HUES64 (cell line): Measurements from ENCODE around the gene CAVIN3.

Source experiments
- H3K27ac ChIP-seq: 2 replicates; pipeline ENCODE4 v1.7.0; 2013; ENCODE audit warnings: low read depth, low read length, inconsistent platforms
- H3K27me3 ChIP-seq: 2 replicates; pipeline ENCODE4 v1.6.1; 2013; ENCODE audit warnings: mild to moderate bottlenecking, low read length; ENCODE audit not compliant: insufficient read depth
- H3K36me3 ChIP-seq: 2 replicates; pipeline ENCODE4 v1.6.1; 2013; ENCODE audit warnings: mild to moderate bottlenecking, low read length; ENCODE audit not compliant: insufficient read depth
- H3K4me1 ChIP-seq: 2 replicates; pipeline ENCODE4 v1.6.1; 2013; ENCODE audit warnings: mild to moderate bottlenecking, low read length, moderate library complexity; ENCODE audit not compliant: insufficient read depth
- H3K4me3 ChIP-seq: 2 replicates; pipeline ENCODE4 v1.5.1; 2013; ENCODE audit warnings: mild to moderate bottlenecking, low read length, moderate library complexity
- H3K9ac ChIP-seq: 2 replicates; pipeline ENCODE4 v1.6.1; 2013; ENCODE audit warnings: mild to moderate bottlenecking, low read depth, low read length
- H3K9me3 ChIP-seq: 2 replicates; pipeline ENCODE4 v1.6.1; 2013; ENCODE audit warnings: low read depth, low read length; ENCODE audit not compliant: insufficient read depth
- WGBS: fragments of 150-250, 120-280 bp; methylation state at CpG from one replicate; pipeline ENCODE4 v1.1.7; 2013; ENCODE audit warnings: missing lambda C conversion rate; 5-methylcytosine and 5-hydroxymethylcytosine counted together

The CAVIN3 gene

DNA sequence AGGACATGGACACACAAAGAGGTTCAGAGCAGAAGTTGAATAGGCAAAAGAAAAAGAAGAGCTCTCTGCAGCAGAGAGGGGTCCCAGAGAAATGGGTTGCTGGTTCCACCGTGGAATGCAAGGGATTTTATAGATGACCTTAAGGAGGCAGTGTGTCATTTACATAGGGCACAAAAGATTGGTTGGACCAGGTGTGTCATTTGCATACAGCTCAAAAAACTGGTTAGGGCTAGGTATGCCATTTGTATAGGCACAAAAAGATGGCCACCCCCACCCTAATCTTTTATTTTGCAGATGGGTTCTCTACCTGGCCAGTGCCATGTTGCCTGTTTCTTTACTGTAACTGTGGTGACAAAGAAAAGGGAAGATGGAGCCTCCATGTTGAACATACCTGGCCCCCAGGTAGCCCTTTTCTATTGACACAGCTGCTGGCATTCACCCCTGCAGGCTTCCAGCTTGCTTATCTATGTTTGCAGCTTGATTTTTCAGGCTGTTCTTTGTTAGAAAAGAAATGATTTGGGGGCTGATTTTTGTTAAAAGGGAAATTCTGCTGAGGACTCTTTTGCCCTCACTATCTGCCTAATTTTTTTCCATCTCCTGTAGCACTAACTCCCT, 3.1 kb upstream of the CAVIN3 start:
- Histone ChIP-seq H3K27ac (peak overlapping the region; percentile 95), H3K9me3 (no peaks in the 10 kb centered on the region), H3K4me3 (no peak overlapping the region), H3K27me3 (no peaks in the 10 kb centered on the region; the same call in 1 of the 2 replicates), H3K4me1 (peaks cover 71% of the 10 kb centered on the region), H3K36me3 (no peaks in the 10 kb centered on the region), H3K9ac (peak overlapping the region; percentile 70)
- 51% methylated on average over 1 of the region's 1 CpG for WGBS

- Histone ChIP-seq H3K27me3 (no peaks in the 10 kb centered on the region; the same call in 1 of the 2 replicates), H3K36me3 (no peaks in the 10 kb centered on the region), H3K4me1 (peaks cover 59% of the 10 kb centered on the region), H3K4me3 (no peak overlapping the region), H3K9ac (peak overlapping the region; percentile 86; the same call in 1 of the 2 replicates), H3K27ac (peak overlapping the region; percentile 74), H3K9me3 (no peaks in the 10 kb centered on the region)
- WGBS, result 68% methylated on average over 2 of the region's 2 CpGs
Measured at GRCh38 chr11:6321961-6322362, 1.7 kb upstream of the CAVIN3 start.

- peaks cover 53% of the 10 kb centered on the region for H3K4me1 ChIP-seq
- H3K27ac ChIP-seq, result peak overlapping the region; percentile 88
- H3K36me3 ChIP-seq, result no peaks in the 10 kb centered on the region
- 82% methylated on average over 12 of the region's 12 CpGs for WGBS
- H3K27me3 ChIP-seq, result no peaks in the 10 kb centered on the region; the same call in 1 of the 2 replicates
- H3K9me3 ChIP-seq, result no peaks in the 10 kb centered on the region
- peak overlapping the region; percentile 86; the same call in 1 of the 2 replicates for H3K9ac ChIP-seq
- peak overlapping the region; percentile 73 for H3K4me3 ChIP-seq
Measured at GRCh38 chr11:6321356-6321755, 1.1 kb upstream of the CAVIN3 start.

DNA sequence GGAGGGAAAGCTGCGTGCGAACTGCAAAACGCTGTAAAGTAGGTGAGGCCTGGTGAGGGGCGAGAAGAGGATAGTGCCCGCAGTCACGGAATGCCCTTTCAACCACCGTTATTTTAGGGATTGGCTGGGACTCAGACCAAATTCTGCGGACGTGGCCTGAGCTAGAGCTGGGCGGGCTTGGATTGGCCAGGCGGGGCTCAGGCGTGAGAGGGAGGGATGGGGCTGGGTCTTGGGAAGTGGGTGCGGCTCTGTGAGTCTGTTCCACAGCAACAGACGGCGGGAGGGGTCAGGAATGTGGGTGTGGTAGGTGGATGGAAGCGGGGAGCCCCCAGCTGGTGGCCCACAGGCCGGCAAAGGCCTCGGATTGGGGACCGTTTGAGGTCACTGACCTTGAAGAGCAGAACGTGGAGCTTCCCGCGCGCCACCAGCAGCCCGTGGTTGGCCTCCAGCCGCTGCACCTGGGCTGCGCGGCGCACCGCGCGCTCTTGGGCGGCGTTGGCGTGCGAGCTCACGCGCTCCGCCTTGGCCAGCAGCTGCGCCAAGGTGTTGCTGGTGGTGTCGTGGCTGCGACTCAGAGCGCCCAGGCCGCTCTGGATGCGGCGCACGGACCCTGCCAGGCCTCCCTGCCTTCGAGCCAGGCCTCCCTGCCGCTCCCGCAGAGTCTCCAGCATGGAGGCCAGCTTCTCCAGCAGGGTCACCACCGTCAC, 444 bp downstream of the CAVIN3 start:
- Histone ChIP-seq H3K4me1 (peaks cover 43% of the 10 kb centered on the region), H3K4me3 (peak overlapping the region; percentile 73), H3K27ac (peak overlapping the region; percentile 88)

DNA sequence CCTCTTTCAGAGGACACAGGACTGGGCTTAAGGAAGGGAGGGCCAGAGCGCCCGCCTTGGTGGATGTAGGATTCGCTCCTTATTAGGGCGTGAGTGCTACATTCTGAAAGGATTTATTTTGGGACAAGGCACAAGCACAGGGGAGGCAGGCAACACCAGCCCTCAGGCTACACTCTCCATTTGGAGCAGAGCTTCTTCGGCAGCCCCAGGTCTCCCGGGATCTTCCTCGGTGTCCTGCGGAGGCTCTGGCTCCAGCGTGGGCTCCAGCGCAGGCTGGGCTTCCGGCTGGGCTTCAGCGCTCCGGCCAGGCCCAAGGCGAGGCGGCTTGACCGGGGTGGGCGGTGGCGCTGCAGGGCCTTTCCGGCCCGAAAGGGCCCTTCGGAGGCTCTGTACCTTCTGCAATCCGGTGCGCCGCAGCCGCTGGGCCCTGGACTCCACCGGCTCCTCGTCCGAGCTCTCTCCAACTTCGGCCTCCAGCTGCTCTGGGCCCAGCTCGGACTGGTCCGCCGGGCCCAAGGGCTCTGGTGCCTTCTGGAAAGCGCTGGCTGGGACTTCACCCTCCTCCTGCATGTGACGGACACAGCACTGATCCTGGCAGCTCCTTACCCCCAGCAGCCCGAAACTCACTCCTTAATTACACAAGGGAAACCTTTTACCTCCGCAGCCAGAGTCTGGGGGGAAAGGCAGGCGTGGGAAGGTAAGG, 1.1 kb downstream of the CAVIN3 start:
- Histone ChIP-seq H3K27me3 (no peaks in the 10 kb centered on the region; the same call in 1 of the 2 replicates), H3K4me3 (peak overlapping the region; percentile 73), H3K27ac (peak overlapping the region; percentile 88), H3K9ac (peak overlapping the region; percentile 86), H3K9me3 (no peaks in the 10 kb centered on the region), H3K36me3 (no peaks in the 10 kb centered on the region), H3K4me1 (peaks cover 40% of the 10 kb centered on the region)
- WGBS, result 5% methylated on average over 36 of the region's 37 CpGs

More for the DNA sequence above, 444 bp downstream of the CAVIN3 start:
- 2% methylated on average over 50 of the region's 50 CpGs for WGBS
- H3K27me3 ChIP-seq, result no peaks in the 10 kb centered on the region; the same call in 1 of the 2 replicates
- H3K9me3 ChIP-seq, result no peaks in the 10 kb centered on the region
- H3K9ac ChIP-seq, result peak overlapping the region; percentile 86
- no peaks in the 10 kb centered on the region for H3K36me3 ChIP-seq

GRCh38 chr11:6318204-6318603, 2.1 kb downstream of the CAVIN3 start:
- Histone ChIP-seq H3K9ac (no peak overlapping the region; the same call in 1 of the 2 replicates), H3K4me3 (peak overlapping the region; percentile 73; the same call in 1 of the 2 replicates), H3K9me3 (no peaks in the 10 kb centered on the region), H3K36me3 (no peaks in the 10 kb centered on the region), H3K4me1 (peaks cover 34% of the 10 kb centered on the region), H3K27ac (no peak overlapping the region), H3K27me3 (no peaks in the 10 kb centered on the region; the same call in 1 of the 2 replicates)
- 84% methylated on average over 4 of the region's 4 CpGs for WGBS

DNA sequence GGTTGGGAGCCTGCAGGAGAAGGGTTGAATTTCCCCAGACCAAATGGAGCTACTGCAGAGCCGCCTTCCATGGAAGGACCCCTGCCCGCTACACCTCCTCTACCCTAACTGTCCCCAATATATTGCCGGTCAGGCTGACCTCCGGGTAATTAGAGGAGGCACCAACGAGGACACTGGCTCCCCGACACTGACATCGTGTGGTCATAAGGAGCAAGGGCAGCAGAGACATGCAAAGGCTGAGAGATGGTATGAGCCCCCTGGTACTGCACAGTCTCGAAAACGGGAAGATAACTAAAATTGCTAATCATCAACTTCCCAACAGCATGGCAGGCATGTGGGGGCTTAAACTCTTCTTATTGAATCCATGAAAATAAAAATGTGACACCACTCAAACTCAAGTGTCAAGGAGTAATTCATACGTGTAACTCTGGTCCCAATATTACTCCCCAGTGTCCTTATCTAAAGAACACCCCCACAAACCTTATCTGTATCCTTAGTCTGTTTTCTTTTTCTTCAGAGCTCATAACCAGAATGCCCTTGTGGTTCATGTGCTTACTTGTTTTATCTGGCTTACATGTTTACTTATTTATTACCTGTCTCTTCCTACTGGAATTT, 4.4 kb downstream of the CAVIN3 start:
- no peak overlapping the region for H3K9ac ChIP-seq
- no peaks in the 10 kb centered on the region for H3K36me3 ChIP-seq
- no peaks in the 10 kb centered on the region for H3K9me3 ChIP-seq
- H3K4me1 ChIP-seq, result peaks cover 12% of the 10 kb centered on the region
- H3K27ac ChIP-seq, result no peak overlapping the region
- WGBS, result 20% methylated on average over 10 of the region's 10 CpGs
- H3K27me3 ChIP-seq, result no peaks in the 10 kb centered on the region; the same call in 1 of the 2 replicates
- no peak overlapping the region for H3K4me3 ChIP-seq

DNA sequence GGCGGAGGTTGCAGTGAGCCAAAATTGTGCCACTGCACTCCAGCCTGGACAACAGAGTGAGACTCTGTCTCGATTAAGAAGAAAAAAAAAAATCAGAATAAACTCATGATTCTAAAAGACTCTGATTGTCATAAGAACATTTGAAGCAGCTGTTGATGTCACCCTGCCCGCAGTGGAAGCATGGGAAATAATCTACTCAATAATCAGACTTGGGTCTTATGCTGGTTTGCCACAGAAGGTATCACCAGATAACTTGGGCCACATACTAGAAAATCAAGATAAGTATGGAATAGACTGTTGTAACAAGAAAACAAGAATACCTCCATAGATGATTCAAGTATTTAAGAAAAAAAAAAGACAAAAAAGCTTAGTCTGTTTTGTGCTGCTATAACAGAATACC, 8.2 kb downstream of the CAVIN3 start:
- no peak overlapping the region for H3K4me3 ChIP-seq
- H3K9me3 ChIP-seq, result no peaks in the 10 kb centered on the region
- H3K9ac ChIP-seq, result no peak overlapping the region
- peaks cover 12% of the 10 kb centered on the region for H3K4me1 ChIP-seq
- 94% methylated on average over 3 of the region's 3 CpGs for WGBS
- H3K27ac ChIP-seq, result no peak overlapping the region
- no peaks in the 10 kb centered on the region for H3K36me3 ChIP-seq
- no peaks in the 10 kb centered on the region; the same call in 1 of the 2 replicates for H3K27me3 ChIP-seq

DNA sequence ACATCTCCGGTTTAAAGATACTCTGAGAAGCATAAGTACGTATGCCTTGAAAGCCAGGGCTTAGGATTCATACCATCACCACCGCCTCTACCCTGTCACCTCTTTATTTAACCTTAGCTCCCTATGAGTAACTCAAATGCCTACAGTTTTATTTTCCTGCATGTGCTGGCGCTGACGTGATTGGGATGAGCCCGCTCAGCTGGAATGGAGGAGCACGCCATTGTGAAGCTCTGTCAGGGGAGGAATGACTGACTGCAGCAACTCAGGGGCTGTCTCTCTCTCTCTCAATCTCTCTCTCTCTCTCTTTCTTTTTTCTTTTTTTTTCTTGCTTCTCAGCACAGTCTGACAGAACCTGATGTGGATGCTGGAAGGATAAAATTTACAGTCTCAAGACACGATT, 12.4 kb downstream of the CAVIN3 start:
- Histone ChIP-seq H3K4me1 (peaks cover 43% of the 10 kb centered on the region), H3K27me3 (no peaks in the 10 kb centered on the region; the same call in 1 of the 2 replicates), H3K9me3 (no peaks in the 10 kb centered on the region), H3K36me3 (no peaks in the 10 kb centered on the region), H3K27ac (no peak overlapping the region), H3K4me3 (no peak overlapping the region), H3K9ac (no peak overlapping the region; the same call in 1 of the 2 replicates)
- 76% methylated on average over 8 of the region's 8 CpGs for WGBS

GRCh38 chr11:6305297-6305696, 15.0 kb downstream of the CAVIN3 start:
- H3K4me3 ChIP-seq, result no peak overlapping the region
- H3K27ac ChIP-seq, result no peak overlapping the region
- no peaks in the 10 kb centered on the region; the same call in 1 of the 2 replicates for H3K27me3 ChIP-seq
- H3K4me1 ChIP-seq, result peaks cover 56% of the 10 kb centered on the region
- no peaks in the 10 kb centered on the region for H3K9me3 ChIP-seq
- H3K9ac ChIP-seq, result no peak overlapping the region
- no peaks in the 10 kb centered on the region for H3K36me3 ChIP-seq
- WGBS, result 80% methylated on average over 4 of the region's 4 CpGs
